ENCODE measurements around the gene FAM20C. TPM values are rescaled to one million over a fixed set of nuclear protein-coding genes. Genes with fewer than 3 reads are reported as not detected.

FAM20C gene
- polyA plus RNA-seq, 2 donors, result 6.9 to 11.5 TPM

DNA sequence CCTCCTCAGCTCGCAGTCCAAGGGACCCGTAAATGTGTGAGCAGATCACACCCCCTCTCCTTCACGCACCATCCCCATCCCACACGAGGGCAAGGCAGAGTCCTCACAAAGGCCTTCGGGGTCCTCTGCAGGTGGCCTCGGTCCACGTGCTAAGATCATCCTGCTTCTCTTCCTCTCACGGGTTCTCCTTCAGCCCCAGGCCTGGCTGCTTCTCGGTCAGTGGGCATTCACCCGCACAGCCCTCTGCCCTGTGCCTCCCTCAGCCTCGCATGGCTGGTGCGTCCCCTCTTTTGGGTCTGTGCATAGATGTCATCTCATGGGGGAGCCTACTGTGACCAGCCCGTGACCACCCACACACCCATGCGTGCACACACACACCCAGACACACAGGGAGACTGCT is 80.3 kb downstream of the FAM20C start:
- H3K9me3 ChIP-seq (ENCODE audit: control insufficient read depth in 2 of 2, insufficient read depth in 1 of 2, low read depth in 1 of 2, low read length in 1 of 2), result peaks cover 3 to 5% of the 10 kb centered on the region in 2 donors
- no peak overlapping the region for H3K27ac ChIP-seq (ENCODE audit: low read depth in 2 of 2, low read length in 1 of 2)
- no peaks in the 10 kb centered on the region for H3K27me3 ChIP-seq (ENCODE audit: control insufficient read depth in 1 of 2, insufficient read depth in 2 of 2, low read length in 2 of 2)
- WGBS, 2 donors, result 83 to 86% methylated on average over 14 of the region's 14 CpGs
- H3K4me1 ChIP-seq (ENCODE audit: control insufficient read depth in 2 of 2, insufficient read depth in 2 of 2, low read length in 1 of 2), result no peaks in the 10 kb centered on the region
- no peak overlapping the region for H3K4me3 ChIP-seq (ENCODE audit: low read depth in 1 of 2, low read length in 2 of 2)
- H3K36me3 ChIP-seq (ENCODE audit: control insufficient read depth in 2 of 2, insufficient read depth in 2 of 2, low read length in 1 of 2), result no peaks in the 10 kb centered on the region

DNA sequence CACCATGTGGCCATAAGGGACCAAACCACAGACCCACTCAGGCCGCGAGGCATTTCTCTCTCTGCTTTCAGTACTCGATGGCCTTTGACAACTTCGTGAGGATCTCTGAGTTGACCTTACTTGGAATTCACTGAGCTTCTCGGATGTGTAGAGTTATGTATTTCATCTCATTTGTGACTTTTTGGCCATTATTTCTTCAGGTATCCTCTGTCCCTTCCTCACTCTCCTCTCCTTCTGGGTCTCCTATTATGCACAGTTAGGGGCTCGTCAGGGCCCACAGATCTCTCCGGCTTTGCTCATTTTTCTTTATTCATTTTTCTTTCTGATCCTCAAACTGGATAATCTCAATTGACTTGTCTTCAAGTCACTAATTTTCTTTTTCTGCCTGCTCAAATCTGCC is 81.0 kb downstream of the FAM20C start:
- no peak overlapping the region for H3K4me3 ChIP-seq (ENCODE audit: low read depth in 1 of 2, low read length in 2 of 2)
- 80 to 90% methylated on average over 7 of the region's 7 CpGs for WGBS, 2 donors
- no peaks in the 10 kb centered on the region for H3K36me3 ChIP-seq (ENCODE audit: control insufficient read depth in 2 of 2, insufficient read depth in 2 of 2, low read length in 1 of 2)
- no peaks in the 10 kb centered on the region for H3K27me3 ChIP-seq (ENCODE audit: control insufficient read depth in 1 of 2, insufficient read depth in 2 of 2, low read length in 2 of 2)
- H3K4me1 ChIP-seq (ENCODE audit: control insufficient read depth in 2 of 2, insufficient read depth in 2 of 2, low read length in 1 of 2), result no peaks in the 10 kb centered on the region
- H3K9me3 ChIP-seq (ENCODE audit: control insufficient read depth in 2 of 2, insufficient read depth in 1 of 2, low read depth in 1 of 2, low read length in 1 of 2), result peaks cover 3 to 5% of the 10 kb centered on the region in 2 donors
- no peak overlapping the region for H3K27ac ChIP-seq (ENCODE audit: low read depth in 2 of 2, low read length in 1 of 2)

DNA sequence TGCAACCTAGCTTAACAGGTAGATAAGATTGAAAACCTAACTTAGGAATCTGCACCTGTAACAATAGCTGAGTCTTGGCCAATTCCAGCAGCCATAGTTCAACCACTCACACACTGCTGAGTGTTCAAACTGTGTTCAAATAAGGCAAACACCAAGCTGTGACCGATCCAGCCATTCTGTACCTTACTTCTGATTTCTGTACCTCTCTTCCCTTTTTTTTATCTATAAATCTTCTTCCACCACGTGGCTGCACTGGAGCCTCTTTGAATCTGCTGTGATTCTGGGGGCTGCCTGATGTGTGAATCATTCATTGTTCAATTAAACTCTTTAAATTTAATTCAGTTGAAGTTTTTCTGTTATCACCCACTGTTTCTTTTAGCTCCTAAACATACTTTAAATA is 81.9 kb downstream of the FAM20C start:
- H3K36me3 ChIP-seq (ENCODE audit: control insufficient read depth in 2 of 2, insufficient read depth in 2 of 2, low read length in 1 of 2), result no peaks in the 10 kb centered on the region
- H3K27me3 ChIP-seq (ENCODE audit: control insufficient read depth in 1 of 2, insufficient read depth in 2 of 2, low read length in 2 of 2), result no peaks in the 10 kb centered on the region
- peaks cover 3 to 5% of the 10 kb centered on the region in 2 donors for H3K9me3 ChIP-seq (ENCODE audit: control insufficient read depth in 2 of 2, insufficient read depth in 1 of 2, low read depth in 1 of 2, low read length in 1 of 2)
- H3K4me1 ChIP-seq (ENCODE audit: control insufficient read depth in 2 of 2, insufficient read depth in 2 of 2, low read length in 1 of 2), result no peaks in the 10 kb centered on the region
- H3K27ac ChIP-seq (ENCODE audit: low read depth in 2 of 2, low read length in 1 of 2), result no peak overlapping the region
- 47 to 50% methylated on average over 2 of the region's 2 CpGs for WGBS, 2 donors
- no peak overlapping the region for H3K4me3 ChIP-seq (ENCODE audit: low read depth in 1 of 2, low read length in 2 of 2)

DNA sequence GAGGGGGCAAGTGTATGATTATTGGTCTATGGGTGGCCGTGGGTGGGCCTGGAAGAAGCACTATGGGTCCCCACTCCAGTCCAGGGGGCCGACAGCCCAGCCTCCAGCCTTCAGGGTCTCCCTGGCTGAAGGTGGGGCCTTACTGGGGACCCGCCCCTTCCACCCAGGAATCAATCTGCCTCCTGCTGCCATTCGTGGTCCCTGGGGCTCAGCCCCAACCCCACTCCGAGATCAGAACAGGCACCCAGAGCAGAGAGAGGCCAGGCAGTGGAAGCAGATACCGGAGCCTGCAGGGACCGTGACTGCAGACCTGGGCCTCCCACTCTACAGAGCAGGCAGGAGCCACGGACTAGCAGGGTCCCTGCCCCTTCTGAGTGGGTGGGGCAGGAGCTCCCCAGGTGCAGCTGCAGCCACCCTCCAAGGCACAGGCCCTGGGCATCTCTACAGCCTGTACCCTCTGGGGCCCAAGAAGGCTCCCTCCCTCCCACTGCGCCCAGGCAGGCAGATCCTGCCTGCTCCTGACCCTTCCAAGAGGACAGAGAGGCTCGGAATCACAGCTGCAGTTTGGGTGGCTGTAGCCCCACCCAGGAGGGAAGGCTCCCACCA is 84.0 kb downstream of the FAM20C start:
- H3K9me3 ChIP-seq (ENCODE audit: control insufficient read depth in 2 of 2, insufficient read depth in 1 of 2, low read depth in 1 of 2, low read length in 1 of 2), result peaks cover 3 to 5% of the 10 kb centered on the region in 2 donors
- H3K4me1 ChIP-seq (ENCODE audit: control insufficient read depth in 2 of 2, insufficient read depth in 2 of 2, low read length in 1 of 2), result no peaks in the 10 kb centered on the region
- H3K36me3 ChIP-seq (ENCODE audit: control insufficient read depth in 2 of 2, insufficient read depth in 2 of 2, low read length in 1 of 2), result no peaks in the 10 kb centered on the region
- WGBS, 2 donors, result 76 to 79% methylated on average over 10 of the region's 10 CpGs
- no peak overlapping the region for H3K27ac ChIP-seq (ENCODE audit: low read depth in 2 of 2, low read length in 1 of 2)
- H3K4me3 ChIP-seq (ENCODE audit: low read depth in 1 of 2, low read length in 2 of 2), result no peak overlapping the region
- no peaks in the 10 kb centered on the region for H3K27me3 ChIP-seq (ENCODE audit: control insufficient read depth in 1 of 2, insufficient read depth in 2 of 2, low read length in 2 of 2)

DNA sequence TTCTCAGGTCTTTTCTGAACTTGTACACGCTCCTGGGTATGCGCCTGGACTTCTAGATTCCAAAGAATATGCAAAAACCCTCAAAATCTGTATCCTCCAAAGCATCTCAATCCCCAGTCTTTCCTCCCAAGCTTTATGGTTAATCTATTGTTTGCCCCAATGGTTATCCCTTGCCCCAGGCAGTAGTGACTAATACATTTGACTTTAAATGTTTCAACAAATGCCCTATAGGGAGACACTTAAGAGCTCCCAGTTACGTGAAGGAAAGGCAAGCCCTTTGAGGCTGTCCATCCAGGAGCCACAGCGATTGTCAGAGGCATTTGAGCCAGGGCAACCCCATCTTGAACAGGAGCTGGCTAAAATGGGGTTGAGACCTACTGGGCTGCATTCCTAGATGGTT is 84.9 kb downstream of the FAM20C start:
- H3K9me3 ChIP-seq (ENCODE audit: control insufficient read depth in 2 of 2, insufficient read depth in 1 of 2, low read depth in 1 of 2, low read length in 1 of 2), result peaks cover 3 to 5% of the 10 kb centered on the region in 2 donors

DNA sequence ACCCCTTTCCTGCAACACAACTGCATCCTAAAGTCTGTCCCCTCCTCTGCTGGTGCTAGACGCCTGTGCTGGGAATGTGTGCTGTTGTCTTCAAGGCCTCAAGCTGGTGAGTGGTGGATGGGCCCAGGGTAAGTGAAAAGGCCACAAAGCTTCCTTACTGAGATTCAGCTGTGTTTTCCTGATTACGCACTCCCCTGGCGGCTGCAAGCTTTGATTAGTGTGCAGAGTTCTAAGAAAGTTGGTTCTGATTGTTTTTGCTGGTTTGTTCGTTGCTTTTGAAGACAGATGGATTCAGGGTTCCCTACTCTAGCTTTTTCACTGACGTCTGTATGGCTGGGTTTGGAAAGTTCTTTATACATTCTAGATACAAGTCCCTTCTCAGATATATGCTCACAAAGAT is 85.7 kb downstream of the FAM20C start:
- Histone ChIP-seq H3K9me3 (ENCODE audit: control insufficient read depth in 2 of 2, insufficient read depth in 1 of 2, low read depth in 1 of 2, low read length in 1 of 2) (peaks cover 0 to 5% of the 10 kb centered on the region in 2 donors), H3K27me3 (ENCODE audit: control insufficient read depth in 1 of 2, insufficient read depth in 2 of 2, low read length in 2 of 2) (no peaks in the 10 kb centered on the region), H3K4me1 (ENCODE audit: control insufficient read depth in 2 of 2, insufficient read depth in 2 of 2, low read length in 1 of 2) (no peaks in the 10 kb centered on the region), H3K36me3 (ENCODE audit: control insufficient read depth in 2 of 2, insufficient read depth in 2 of 2, low read length in 1 of 2) (no peaks in the 10 kb centered on the region), H3K27ac (ENCODE audit: low read depth in 2 of 2, low read length in 1 of 2) (no peak overlapping the region), H3K4me3 (ENCODE audit: low read depth in 1 of 2, low read length in 2 of 2) (no peak overlapping the region)
- WGBS, 2 donors, result 79 to 88% methylated on average over 5 of the region's 5 CpGs

More for the DNA sequence above, 84.9 kb downstream of the FAM20C start:
- no peak overlapping the region for H3K27ac ChIP-seq (ENCODE audit: low read depth in 2 of 2, low read length in 1 of 2)
- no peak overlapping the region for H3K4me3 ChIP-seq (ENCODE audit: low read depth in 1 of 2, low read length in 2 of 2)
- H3K4me1 ChIP-seq (ENCODE audit: control insufficient read depth in 2 of 2, insufficient read depth in 2 of 2, low read length in 1 of 2), result no peaks in the 10 kb centered on the region
- H3K36me3 ChIP-seq (ENCODE audit: control insufficient read depth in 2 of 2, insufficient read depth in 2 of 2, low read length in 1 of 2), result no peaks in the 10 kb centered on the region
- 82 to 86% methylated on average over 4 of the region's 4 CpGs for WGBS, 2 donors
- no peaks in the 10 kb centered on the region for H3K27me3 ChIP-seq (ENCODE audit: control insufficient read depth in 1 of 2, insufficient read depth in 2 of 2, low read length in 2 of 2)

DNA sequence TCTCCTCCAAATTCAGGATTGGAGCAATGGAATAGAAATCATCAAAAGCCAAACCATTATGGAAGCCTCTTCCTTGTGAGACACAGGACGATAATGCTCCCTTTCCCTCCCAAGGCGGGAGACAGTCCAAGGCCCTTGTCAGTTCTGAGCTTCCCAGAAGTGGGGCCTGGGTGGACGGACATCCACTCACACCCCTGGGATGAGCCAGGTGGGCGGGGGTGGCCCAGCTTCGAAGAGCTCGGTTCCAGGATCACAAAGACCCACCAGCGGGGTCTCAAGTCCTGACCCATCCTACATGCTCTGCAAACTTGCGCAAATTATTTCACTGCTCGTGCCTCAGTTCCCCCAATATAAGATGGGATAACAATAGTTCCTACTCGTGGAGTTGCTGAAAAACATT is 87.5 kb downstream of the FAM20C start:
- Histone ChIP-seq H3K27ac (ENCODE audit: low read depth in 2 of 2, low read length in 1 of 2) (no peak overlapping the region), H3K4me3 (ENCODE audit: low read depth in 1 of 2, low read length in 2 of 2) (no peak overlapping the region), H3K36me3 (ENCODE audit: control insufficient read depth in 2 of 2, insufficient read depth in 2 of 2, low read length in 1 of 2) (no peaks in the 10 kb centered on the region), H3K9me3 (ENCODE audit: control insufficient read depth in 2 of 2, insufficient read depth in 1 of 2, low read depth in 1 of 2, low read length in 1 of 2) (peaks cover 0 to 5% of the 10 kb centered on the region in 2 donors), H3K27me3 (ENCODE audit: control insufficient read depth in 1 of 2, insufficient read depth in 2 of 2, low read length in 2 of 2) (no peaks in the 10 kb centered on the region), H3K4me1 (ENCODE audit: control insufficient read depth in 2 of 2, insufficient read depth in 2 of 2, low read length in 1 of 2) (no peaks in the 10 kb centered on the region)
- 79 to 84% methylated on average over 10 of the region's 10 CpGs for WGBS, 2 donors

DNA sequence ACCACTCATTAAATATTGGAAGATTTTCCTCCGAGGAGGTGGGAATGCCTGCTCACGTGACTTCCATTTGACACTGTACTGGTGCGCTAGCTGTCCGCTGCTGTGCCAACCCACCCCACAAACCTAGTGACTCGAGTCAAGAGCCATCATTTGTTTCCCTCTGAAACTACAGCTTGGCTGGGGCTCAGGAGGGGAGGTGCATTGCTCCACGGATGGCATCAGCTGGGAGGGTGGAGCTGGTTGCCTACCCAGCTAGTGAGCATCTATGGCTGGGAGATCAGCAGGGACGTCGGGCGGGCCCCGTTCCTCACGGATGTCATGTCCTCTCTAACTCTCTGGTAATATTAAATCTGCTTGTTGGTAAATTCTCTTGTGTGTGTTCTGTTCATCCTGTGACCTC is 88.1 kb downstream of the FAM20C start:
- WGBS, 2 donors, result 71 to 76% methylated on average over 11 of the region's 11 CpGs
- H3K4me1 ChIP-seq (ENCODE audit: control insufficient read depth in 2 of 2, insufficient read depth in 2 of 2, low read length in 1 of 2), result no peaks in the 10 kb centered on the region
- H3K4me3 ChIP-seq (ENCODE audit: low read depth in 1 of 2, low read length in 2 of 2), result no peak overlapping the region
- H3K27me3 ChIP-seq (ENCODE audit: control insufficient read depth in 1 of 2, insufficient read depth in 2 of 2, low read length in 2 of 2), result peaks cover 0 to 3% of the 10 kb centered on the region in 2 donors
- H3K9me3 ChIP-seq (ENCODE audit: control insufficient read depth in 2 of 2, insufficient read depth in 1 of 2, low read depth in 1 of 2, low read length in 1 of 2), result peaks cover 0 to 5% of the 10 kb centered on the region in 2 donors
- no peaks in the 10 kb centered on the region for H3K36me3 ChIP-seq (ENCODE audit: control insufficient read depth in 2 of 2, insufficient read depth in 2 of 2, low read length in 1 of 2)
- H3K27ac ChIP-seq (ENCODE audit: low read depth in 2 of 2, low read length in 1 of 2), result no peak overlapping the region

DNA sequence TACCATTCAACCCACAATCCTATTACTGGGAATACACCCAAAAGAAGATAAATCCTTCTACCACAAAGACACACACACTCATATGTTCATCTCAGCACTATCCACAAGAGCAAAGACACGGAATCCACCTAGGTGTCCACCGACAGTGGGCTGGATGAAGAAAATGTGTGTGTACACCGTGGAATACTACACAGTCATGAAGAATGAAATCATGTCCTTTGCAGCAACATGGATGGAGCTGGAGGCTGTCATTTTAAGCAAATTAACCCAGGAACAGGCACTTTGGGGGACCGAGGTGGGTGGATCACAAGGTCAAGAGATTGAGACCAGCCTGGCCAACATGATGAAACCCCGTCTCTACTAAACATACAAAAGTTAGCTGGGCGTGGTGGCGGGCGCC is 89.3 kb downstream of the FAM20C start:
- Histone ChIP-seq H3K4me1 (ENCODE audit: control insufficient read depth in 2 of 2, insufficient read depth in 2 of 2, low read length in 1 of 2) (no peaks in the 10 kb centered on the region), H3K27me3 (ENCODE audit: control insufficient read depth in 1 of 2, insufficient read depth in 2 of 2, low read length in 2 of 2) (peaks cover 0 to 3% of the 10 kb centered on the region in 2 donors), H3K9me3 (ENCODE audit: control insufficient read depth in 2 of 2, insufficient read depth in 1 of 2, low read depth in 1 of 2, low read length in 1 of 2) (peaks cover 0 to 1% of the 10 kb centered on the region in 2 donors), H3K4me3 (ENCODE audit: low read depth in 1 of 2, low read length in 2 of 2) (no peak overlapping the region), H3K36me3 (ENCODE audit: control insufficient read depth in 2 of 2, insufficient read depth in 2 of 2, low read length in 1 of 2) (no peaks in the 10 kb centered on the region), H3K27ac (ENCODE audit: low read depth in 2 of 2, low read length in 1 of 2) (no peak overlapping the region)
- 92 to 96% methylated on average over 8 of the region's 8 CpGs for WGBS, 2 donors

DNA sequence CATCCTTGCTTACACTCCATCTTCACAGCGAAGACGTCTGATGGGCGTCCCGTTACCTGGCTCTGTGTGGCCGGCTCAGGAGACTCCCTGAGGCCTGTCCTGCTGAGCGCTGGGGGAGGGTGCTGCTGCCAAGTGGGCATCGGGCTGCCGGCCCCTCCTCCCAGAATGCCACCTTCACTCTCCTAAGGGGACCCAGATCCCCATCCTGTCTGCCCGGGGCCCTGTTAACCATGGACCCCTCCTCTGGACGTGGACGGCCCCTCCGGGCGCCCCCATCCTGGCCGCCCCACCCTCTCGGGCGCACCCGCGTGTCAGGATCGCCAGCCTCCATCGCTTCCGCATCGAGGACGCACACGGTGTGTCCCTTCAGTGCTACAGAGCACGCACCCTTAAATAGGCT is 90.2 kb downstream of the FAM20C start:
- no peak overlapping the region for H3K4me3 ChIP-seq (ENCODE audit: low read depth in 1 of 2, low read length in 2 of 2)
- H3K4me1 ChIP-seq (ENCODE audit: control insufficient read depth in 2 of 2, insufficient read depth in 2 of 2, low read length in 1 of 2), result no peaks in the 10 kb centered on the region
- no peaks in the 10 kb centered on the region for H3K9me3 ChIP-seq (ENCODE audit: control insufficient read depth in 2 of 2, insufficient read depth in 1 of 2, low read depth in 1 of 2, low read length in 1 of 2)
- no peaks in the 10 kb centered on the region for H3K36me3 ChIP-seq (ENCODE audit: control insufficient read depth in 2 of 2, insufficient read depth in 2 of 2, low read length in 1 of 2)
- no peak overlapping the region for H3K27ac ChIP-seq (ENCODE audit: low read depth in 2 of 2, low read length in 1 of 2)
- 93 to 94% methylated on average over 25 of the region's 25 CpGs for WGBS, 2 donors
- H3K27me3 ChIP-seq (ENCODE audit: control insufficient read depth in 1 of 2, insufficient read depth in 2 of 2, low read length in 2 of 2), result peaks cover 0 to 3% of the 10 kb centered on the region in 2 donors

All from esophagus (tissue), 2 donors.